OCI-LY7 (cell line): ENCODE results near the gene CTDSPL. TPM values are rescaled to one million over a fixed set of nuclear protein-coding genes. Genes with fewer than 3 reads are reported as not detected.

Experiments
- Bru-seq: library from RNA; stranded (reverse); fragments of 400-500 nt; gene quantifications from one replicate; lab custom pipeline; 2021; lab: Mats Ljungman, UMichigan
- BruChase-seq, 2 experiments: library from RNA; stranded (reverse); fragments of 400-500 nt; gene quantifications; one replicate each; lab custom pipeline; 2021; lab: Mats Ljungman, UMichigan
- BruUV-seq: library from RNA; stranded (reverse); fragments of 400-500 nt; replicated peaks from 2 replicates; lab custom pipeline; 2021; lab: Mats Ljungman, UMichigan
- CTCF ChIA-PET: fragments of 300-600 bp; sonication (Branson Sonifier 250); formaldehyde crosslinking; loops from one replicate; lab custom pipeline; 2022; ENCODE audit warnings: antibody characterized with exemption; ENCODE audit not compliant: unreplicated experiment; lab: Charles Lee
- POLR2A ChIA-PET: fragments of 300-600 bp; sonication (Branson Sonifier 250); formaldehyde crosslinking; loops from one replicate; lab custom pipeline; 2022; ENCODE audit warnings: antibody characterized with exemption; lab: Charles Lee
- DNase-seq: peaks from one replicate; pipeline ENCODE4 v3.0.0-alpha.2; 2015; ENCODE audit warnings: low spot score
- H2AFZ ChIP-seq: fragments of 200-600 bp; sonication (generic), shearing (Covaris generic); 2 replicates; pipeline ENCODE4 v1.6.1; 2014; ENCODE audit warnings: mild to moderate bottlenecking, antibody characterized with exemption, low read length, moderate library complexity
- H3K27ac ChIP-seq: fragments of 200-600 bp; sonication (generic); 2 replicates; pipeline ENCODE4 v1.5.1; 2014; ENCODE audit warnings: mixed run types, low read depth, mild to moderate bottlenecking, moderate library complexity, low read length, inconsistent platforms; ENCODE audit not compliant: poor library complexity, severe bottlenecking
- H3K36me3 ChIP-seq: fragments of 200-600 bp; sonication (generic); 2 replicates; pipeline ENCODE4 v1.6.1; 2014; ENCODE audit warnings: mild to moderate bottlenecking, antibody characterized with exemption, low read length, moderate library complexity, mixed read lengths; ENCODE audit not compliant: insufficient read depth
- H3K4me1 ChIP-seq: fragments of 200-600 bp; sonication (generic); 2 replicates; pipeline ENCODE4 v1.5.1; 2014; ENCODE audit warnings: mild to moderate bottlenecking, low read length; ENCODE audit not compliant: insufficient read depth, poor library complexity, severe bottlenecking
- H3K4me2 ChIP-seq: fragments of 200-600 bp; sonication (generic); 2 replicates; pipeline ENCODE4 v1.6.1; 2014; ENCODE audit warnings: mild to moderate bottlenecking, low read length
- H3K4me3 ChIP-seq: fragments of 200-600 bp; sonication (generic); 2 replicates; pipeline ENCODE4 v1.5.1; 2014; ENCODE audit warnings: mild to moderate bottlenecking, low read depth, low read length; ENCODE audit not compliant: poor library complexity, severe bottlenecking
- H3K79me2 ChIP-seq: fragments of 200-600 bp; sonication (generic); 2 replicates; pipeline ENCODE4 v1.6.1; 2016; ENCODE audit warnings: low read depth, mild to moderate bottlenecking, low read length, moderate library complexity, mixed read lengths; ENCODE audit not compliant: insufficient read depth
- H3K9me2 ChIP-seq: fragments of 200-600 bp; sonication (generic); 2 replicates; pipeline ENCODE4 v1.6.1; 2016; ENCODE audit warnings: mild to moderate bottlenecking, low read length, mixed read lengths; ENCODE audit not compliant: insufficient read depth
- H3K9me3 ChIP-seq: fragments of 200-600 bp; sonication (generic); 2 replicates; pipeline ENCODE4 v1.6.1; 2014; ENCODE audit warnings: mild to moderate bottlenecking, mixed run types, low read length, mixed read lengths
- H4K20me1 ChIP-seq: fragments of 200-600 bp; sonication (generic); 2 replicates; pipeline ENCODE4 v1.6.1; 2014; ENCODE audit warnings: mild to moderate bottlenecking, antibody characterized with exemption, low read length, moderate library complexity, mixed read lengths; ENCODE audit not compliant: insufficient read depth
- CTCF ChIP-seq: fragments of 200-600 bp; sonication (generic); conservative IDR thresholded peaks from 2 replicates; pipeline ENCODE4 v1.5.1; 2014; ENCODE audit warnings: mild to moderate bottlenecking, antibody characterized with exemption, low read length, moderate library complexity, mixed read lengths
- EZH2phosphoT487 ChIP-seq: fragments of 200-600 bp; sonication (generic); IDR thresholded peaks from 2 replicates; pipeline ENCODE4 v1.6.1; 2018; ENCODE audit warnings: low read depth, borderline replicate concordance, mild to moderate bottlenecking, mixed run types, antibody characterized with exemption, low read length, moderate library complexity, mixed read lengths
- intact Hi-C: fragments of 100-400 bp; cut with micrococcal nuclease; formaldehyde crosslinking; loops from one replicate; pipeline ENCODE4 v1.10.0; 2022; ENCODE audit not compliant: unreplicated experiment
- long read RNA-seq: library from polyadenylated mRNA; stranded (forward); transcript quantifications from one replicate; pipeline ENCODE4 v2.0.0, GENCODE V29; 2022
- total RNA-seq, 2 experiments: library from RNA; depleted of rRNA in 1 of 2; stranded (reverse); fragments of >200 nt in 1 of 2; shearing (Covaris generic) in 1 of 2; gene quantifications; 2 replicates each; pipeline ENCODE4 v1.2.3, GENCODE V29; 2014 to 2022

The CTDSPL gene, protein sequence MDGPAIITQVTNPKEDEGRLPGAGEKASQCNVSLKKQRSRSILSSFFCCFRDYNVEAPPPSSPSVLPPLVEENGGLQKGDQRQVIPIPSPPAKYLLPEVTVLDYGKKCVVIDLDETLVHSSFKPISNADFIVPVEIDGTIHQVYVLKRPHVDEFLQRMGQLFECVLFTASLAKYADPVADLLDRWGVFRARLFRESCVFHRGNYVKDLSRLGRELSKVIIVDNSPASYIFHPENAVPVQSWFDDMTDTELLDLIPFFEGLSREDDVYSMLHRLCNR
- total RNA-seq (2014; rRNA removed; shearing (Covaris generic)) (0.28 and 0.38 TPM in 2 replicates), total RNA-seq (2022) (not detected in 2 replicates), Bru-seq, nascent RNA (percentile 10 among the genes with signal in this experiment), BruChase-seq, experiment 1, labeled RNA remaining after a 6-hour chase (percentile 6 among the genes with signal in this experiment), BruChase-seq, experiment 2, labeled RNA remaining after a 2-hour chase (percentile 9 among the genes with signal in this experiment)
- long read RNA-seq = 0 reads

- Histone ChIP-seq H3K4me3 (peak within 1 kb of the TSS; percentile 40), H4K20me1 (no peaks in the 10 kb centered on the region), H3K9me3 (no peaks in the 10 kb centered on the region), H2AFZ (no peak within 1 kb of the TSS; the same call in 1 of the 2 replicates), H3K4me1 (peaks cover 6% of the 10 kb centered on the region), H3K4me2 (no peak within 1 kb of the TSS), H3K9me2 (no peaks in the 10 kb centered on the region), H3K27ac (no peak within 1 kb of the TSS), H3K36me3 (no peaks in the 10 kb centered on the region), H3K79me2 (no peaks in the 10 kb centered on the region)
- ChIA-PET CTCF (no interaction called here), POLR2A (no interaction called here)
- DNase-seq = no peak
- no TSS peak for BruUV-seq
- intact Hi-C loops = no loop called here
- TF ChIP-seq EZH2phosphoT487 (no peak), CTCF (no peak)
These were observed at the start of gene CTDSPL for GRCh38 chr3:37861620-37862041. TSS of gene CTDSPL (plus strand) at chr3:37861880. CDS start at chr3:37862200, 320 bp downstream.

- Histone ChIP-seq H3K9me2 (no peaks in the 10 kb centered on the region), H4K20me1 (no peaks in the 10 kb centered on the region), H3K4me2 (no peak overlapping the region), H3K36me3 (no peaks in the 10 kb centered on the region), H3K4me3 (no peak overlapping the region), H3K9me3 (no peaks in the 10 kb centered on the region), H3K79me2 (no peaks in the 10 kb centered on the region), H2AFZ (no peak overlapping the region), H3K4me1 (peaks cover 9% of the 10 kb centered on the region), H3K27ac (no peak overlapping the region)
- ChIA-PET CTCF (no interaction called here), POLR2A (no interaction called here)
- intact Hi-C loops = no loop called here
- BruUV-seq = no TSS peak
- no peak for DNase-seq
- TF ChIP-seq EZH2phosphoT487 = no peak
- TF ChIP-seq CTCF = no peak
These were observed 49.2 kb upstream of the CTDSPL start for GRCh38 chr3:37812499-37812896.

- ChIA-PET CTCF (no interaction called here), POLR2A (interaction anchor here (0.7 kb wide), 1 partner anchor 615 kb away, joined by 3 read pairs; no protein-coding TSS in a partner anchor)
- TF ChIP-seq CTCF = no peak
- TF ChIP-seq EZH2phosphoT487 = no peak
- Histone ChIP-seq H2AFZ (no peak overlapping the region), H3K79me2 (no peaks in the 10 kb centered on the region), H3K9me2 (no peaks in the 10 kb centered on the region), H4K20me1 (no peaks in the 10 kb centered on the region), H3K27ac (no peak overlapping the region), H3K4me2 (no peak overlapping the region), H3K4me1 (peaks cover 9% of the 10 kb centered on the region), H3K4me3 (no peak overlapping the region), H3K36me3 (no peaks in the 10 kb centered on the region), H3K9me3 (no peaks in the 10 kb centered on the region)
- DNase-seq = no peak
- no TSS peak for BruUV-seq
- intact Hi-C loops = no loop called here
These were observed 48.3 kb upstream of the CTDSPL start for GRCh38 chr3:37813403-37813802.
